Stimulated activated CD4-positive, alpha-beta T cell treated with anti-CD3 and anti-CD28 coated beads, Interleukin-1b, Interleukin-23, amount 100 ng/mL, for 1 hour (primary cell): Measurements from ENCODE around the gene ICAM1.

Source experiments
- DNase-seq, 2 donors: peaks; one replicate each; pipeline ENCODE4 v3.0.0-alpha.2; 2020; ENCODE audit warnings: low read depth in 2 of 2

The ICAM1 gene

DNA sequence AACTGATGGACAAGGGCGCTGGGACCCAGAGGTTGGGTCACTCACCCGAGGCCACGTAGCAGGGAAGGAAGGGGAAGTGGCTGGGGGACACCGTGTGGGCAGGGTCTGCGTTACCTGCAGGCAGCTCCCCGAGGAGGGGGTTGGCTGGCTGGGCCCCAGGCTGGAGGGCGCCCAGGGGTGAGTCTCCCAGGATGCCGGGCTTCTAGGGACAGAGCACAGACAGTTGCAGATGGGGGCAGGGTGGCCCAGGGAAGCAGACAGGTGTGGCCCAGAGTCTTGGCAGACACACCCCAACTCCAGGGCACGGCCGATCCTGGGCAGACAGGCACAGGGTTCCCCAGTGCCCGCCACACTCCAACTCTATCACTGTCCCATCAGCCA lies 50.5 kb downstream of the ICAM1 start:
- DNase-seq, result no peak

DNA sequence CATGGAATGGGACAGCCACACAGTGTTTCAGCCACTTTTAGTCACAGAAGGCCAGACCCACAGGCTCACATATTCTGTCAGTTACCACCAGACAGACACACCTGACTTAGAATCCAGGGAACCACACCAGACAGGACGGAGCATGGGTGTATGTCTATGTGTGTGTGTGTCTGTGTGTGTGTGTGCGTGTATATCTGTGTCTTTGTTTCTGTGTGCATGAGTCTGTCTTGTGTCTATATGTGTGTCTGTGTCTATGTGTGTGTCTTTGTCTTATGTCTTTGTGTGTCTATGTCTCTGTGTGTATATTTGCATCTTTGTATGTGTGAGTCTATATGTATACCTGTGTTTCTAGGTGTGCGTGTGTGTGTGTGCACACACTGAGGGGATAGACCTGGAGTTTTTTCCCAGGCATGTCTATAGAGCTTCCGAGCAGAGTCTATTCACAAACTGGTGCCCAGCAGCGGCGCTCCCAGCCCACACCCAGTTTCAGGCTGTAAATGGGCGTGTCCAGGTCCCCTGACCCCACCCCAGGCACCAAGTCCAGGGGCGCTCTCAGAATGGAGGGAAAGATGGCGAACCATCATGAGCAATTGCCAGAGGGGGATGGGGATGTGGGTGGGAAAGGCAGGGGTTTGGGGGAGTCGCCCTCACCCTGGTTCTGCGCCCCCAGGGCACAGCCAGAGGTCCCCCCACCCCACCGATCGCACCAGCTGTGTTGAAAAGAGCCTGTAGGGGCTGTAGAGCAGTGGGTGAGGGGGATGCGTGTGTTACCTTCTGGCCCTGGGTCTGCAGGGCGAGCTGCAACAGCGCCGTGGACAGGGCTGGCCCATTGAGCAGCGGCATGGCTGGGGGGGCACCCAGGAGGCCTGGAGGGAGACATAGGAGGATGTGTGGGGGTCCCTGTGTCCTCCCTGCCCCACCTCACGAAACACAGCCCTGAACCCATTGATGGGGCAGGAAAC lies 51.2 kb downstream of the ICAM1 start:
- DNase-seq, result no peak

DNA sequence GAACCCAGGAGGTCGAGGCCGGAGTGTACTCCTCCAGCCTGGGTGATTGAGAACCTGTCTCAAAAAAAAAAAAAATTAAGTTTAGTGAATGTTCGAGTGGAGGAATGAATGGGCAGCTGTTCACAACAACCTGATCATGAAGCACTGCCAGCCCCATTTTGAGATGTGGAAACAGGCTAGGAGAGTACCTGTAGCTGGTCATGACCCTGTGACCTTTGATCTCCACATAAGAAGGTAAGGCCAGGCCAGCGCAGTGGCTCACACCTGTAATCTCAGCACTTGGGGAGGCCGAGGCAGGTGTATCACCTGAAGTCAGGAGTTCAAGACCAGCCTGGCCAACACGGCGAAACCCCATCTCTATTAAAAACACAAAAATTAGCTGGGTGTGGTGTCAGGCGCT lies 54.8 kb downstream of the ICAM1 start:
- DNase-seq, result no peak

DNA sequence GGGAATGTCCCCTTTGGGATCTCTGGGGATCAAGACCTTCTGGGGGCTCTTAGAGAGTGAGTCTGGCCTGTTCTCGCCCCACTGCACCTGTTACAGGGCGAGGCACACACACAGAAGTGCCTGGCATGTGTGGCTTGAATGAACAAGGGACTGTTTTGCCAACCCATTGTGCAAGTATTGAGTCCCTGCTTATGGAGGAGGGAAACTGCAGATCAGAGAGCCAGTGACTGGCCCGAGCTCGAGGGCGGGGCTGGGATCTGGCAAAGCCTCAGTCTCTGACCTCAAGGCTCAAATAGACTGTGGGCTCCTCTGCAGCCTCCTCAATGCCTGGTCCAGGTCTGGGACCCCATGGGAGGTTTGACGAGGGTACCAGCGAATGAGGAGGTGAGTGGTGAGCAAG lies 56.9 kb downstream of the ICAM1 start:
- no peak for DNase-seq

DNA sequence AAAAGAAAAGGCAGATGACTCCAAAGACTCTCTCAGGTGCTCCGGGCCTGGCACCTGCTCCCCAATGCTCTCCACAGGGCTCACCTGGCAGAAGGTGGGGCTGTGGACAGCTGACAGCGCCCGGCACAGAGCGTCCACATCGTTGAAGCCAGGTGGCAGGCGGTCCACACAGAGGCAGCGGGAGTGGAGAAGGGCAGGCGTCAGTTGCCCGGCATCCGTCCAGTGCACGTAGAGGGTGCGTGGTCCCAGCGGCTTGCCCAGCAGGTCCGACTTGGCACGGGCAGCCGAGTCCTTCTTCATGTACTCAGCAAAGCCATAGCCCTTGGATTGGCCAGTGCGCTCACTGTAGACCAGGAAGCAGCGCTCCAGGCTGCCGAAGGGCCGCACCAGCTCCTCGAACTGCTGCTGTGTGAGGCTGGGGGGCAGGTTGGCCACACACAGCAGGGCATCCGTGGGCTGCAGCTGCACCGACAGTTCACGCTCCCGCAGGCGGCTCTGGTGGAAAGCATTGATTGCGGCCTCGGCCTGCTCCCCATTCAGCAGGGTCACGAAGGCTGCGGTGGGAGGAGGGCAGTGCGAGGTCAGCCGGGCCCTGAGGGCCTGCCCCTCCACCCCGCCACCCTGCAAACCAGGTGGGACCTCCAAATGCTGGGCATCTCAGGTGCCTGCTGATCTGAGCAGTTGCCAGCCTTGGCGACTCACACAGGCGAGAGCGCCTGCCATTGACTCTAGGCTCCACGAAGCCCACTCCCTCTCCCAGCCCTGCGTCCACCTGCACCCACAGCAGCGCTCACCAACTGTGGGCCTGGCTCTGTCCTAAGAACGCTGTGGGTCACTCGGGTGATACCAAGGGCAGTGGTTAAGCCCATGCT lies 57.9 kb downstream of the ICAM1 start:
- no peak for DNase-seq

DNA sequence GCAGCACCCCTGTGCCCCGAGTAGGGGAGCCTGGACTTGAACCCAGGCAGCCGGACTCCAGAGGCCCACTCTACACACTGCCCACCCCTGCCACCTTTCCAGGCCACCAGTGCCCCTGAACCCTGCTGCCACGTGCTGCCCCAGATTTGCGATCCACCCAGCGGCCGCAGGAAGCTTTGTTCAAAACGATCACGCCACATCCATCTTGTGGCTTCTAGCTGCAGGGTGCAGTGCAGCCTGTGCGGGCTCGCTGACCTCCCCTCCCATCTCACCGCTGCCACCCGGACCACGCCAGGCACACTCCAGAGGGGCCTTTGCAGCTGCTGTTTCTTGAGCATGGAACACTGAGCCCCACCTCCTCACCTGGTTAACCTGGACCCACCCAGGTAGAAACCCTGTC lies 58.6 kb downstream of the ICAM1 start:
- DNase-seq, result no peak

DNA sequence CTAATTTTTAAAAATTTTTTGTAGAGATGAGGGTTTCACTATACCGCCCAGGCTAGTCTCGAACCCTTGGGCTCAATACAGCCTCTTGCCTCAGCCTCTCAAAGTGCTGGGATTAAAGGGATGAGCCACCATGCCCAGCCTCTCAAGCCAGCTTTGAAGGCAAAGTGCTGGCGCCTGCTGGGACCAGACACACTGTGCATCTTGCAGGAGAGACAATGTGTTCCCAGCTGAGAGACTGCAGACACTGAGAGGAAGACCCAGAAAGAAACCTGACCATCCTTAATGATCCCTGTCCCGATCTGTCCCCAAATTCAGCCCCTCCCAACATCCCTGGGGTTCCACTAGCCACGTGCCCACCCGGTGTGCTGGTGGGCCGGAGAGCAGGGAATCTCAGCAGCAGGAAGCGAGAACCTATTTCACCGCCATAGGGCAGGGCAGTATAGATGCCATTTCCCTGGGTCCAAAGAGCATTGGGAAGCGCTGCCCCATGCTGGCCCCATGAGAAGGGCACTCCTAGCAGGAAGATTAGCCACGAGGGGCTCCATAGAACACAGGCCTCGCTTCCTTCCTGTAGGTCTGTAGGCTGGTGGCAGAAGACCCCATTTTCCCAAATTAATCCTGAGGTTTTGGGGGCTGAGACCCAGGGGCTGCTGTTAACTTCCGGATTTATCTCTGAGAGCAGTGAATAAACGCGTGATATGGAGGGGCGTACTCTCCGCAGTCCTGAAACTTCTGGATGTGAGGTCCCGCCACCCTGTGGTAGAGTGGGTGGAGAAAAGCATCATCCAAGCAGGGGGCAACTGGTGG lies 61.4 kb downstream of the ICAM1 start:
- DNase-seq, result no peak

DNA sequence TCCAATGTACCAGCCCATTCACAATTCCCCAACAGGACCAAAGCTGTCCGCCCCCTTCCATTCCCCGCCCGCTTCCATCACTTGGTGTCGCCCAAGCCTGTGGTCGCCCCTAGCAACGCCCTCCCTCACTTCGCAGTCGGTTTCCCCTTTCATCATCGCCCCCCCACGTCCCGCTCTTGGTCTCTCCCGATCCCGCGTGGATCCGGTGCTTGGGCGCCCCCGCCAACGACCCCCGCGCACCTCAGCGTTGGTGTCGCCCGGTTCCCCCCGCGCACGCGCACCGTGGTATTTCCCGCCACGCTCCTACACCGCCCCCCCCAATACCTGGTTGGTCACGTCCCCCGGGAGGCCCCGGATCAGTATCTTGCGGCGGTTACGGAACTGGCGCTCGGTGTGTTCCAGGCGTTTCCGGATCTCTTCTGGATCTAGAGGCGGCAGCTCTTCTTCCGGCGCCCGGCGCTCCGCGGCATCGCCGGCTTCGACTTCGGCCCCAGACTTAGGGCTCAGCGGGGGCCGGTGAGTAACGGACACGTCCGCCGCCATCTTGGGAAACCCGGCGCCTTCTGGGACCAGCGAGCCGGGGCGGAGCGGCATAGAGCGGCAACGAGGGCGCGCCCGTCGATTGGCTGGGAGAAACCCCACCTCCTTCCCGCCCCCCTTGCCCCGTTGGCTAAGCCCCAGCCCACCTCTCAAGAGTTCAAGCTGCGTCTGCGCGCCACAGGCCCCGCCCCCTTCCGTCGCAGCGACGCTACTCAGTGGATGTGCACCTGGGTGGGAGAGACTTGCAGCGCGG lies 62.2 kb downstream of the ICAM1 start, which contains the start of gene RAVER1:
Gene RAVER1 (minus strand): TSS at position 565 of the 793 bp plus-strand sequence. CDS start 22 bp downstream, at position 543.
- peak; percentile 97 for DNase-seq

DNA sequence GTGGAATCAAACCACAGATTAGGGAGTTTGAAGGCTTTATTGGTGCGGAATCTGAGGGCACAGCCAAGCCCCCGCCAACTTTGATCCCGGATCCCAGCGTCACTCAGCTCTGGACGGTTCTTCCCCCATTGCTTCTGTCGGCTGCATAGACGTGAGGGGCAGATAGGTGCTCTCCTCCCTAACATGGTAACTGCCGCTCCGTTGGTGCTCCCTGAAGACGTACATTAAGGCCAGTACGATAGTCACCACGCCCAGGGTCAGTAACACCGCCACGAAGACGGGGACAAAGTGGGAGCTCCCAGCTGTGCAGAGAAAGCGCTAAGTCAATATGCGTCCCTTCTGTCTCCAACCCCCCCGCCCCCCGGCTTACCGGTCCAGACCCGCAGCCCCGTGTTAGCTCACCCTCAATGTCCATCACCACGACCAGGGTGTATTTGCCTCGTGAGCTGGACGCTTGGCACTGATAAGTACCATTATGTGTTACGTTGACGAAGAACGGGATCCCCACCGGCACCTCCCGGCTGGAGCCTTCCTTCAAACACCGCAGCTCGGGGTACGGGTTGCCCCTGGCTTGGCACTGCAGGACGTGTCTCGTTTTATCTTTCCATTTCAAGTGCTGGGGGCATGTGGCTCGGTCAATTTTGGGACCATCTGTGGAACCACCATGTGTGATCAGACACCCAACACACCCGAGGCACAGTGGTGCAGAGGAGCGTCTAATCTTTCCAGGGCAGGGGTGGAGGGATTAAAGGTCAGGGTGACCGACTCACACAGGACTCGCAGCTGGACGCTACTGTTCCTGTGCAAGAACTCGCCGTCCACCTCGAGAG lies 63.1 kb downstream of the ICAM1 start:
- DNase-seq, result no peak

DNA sequence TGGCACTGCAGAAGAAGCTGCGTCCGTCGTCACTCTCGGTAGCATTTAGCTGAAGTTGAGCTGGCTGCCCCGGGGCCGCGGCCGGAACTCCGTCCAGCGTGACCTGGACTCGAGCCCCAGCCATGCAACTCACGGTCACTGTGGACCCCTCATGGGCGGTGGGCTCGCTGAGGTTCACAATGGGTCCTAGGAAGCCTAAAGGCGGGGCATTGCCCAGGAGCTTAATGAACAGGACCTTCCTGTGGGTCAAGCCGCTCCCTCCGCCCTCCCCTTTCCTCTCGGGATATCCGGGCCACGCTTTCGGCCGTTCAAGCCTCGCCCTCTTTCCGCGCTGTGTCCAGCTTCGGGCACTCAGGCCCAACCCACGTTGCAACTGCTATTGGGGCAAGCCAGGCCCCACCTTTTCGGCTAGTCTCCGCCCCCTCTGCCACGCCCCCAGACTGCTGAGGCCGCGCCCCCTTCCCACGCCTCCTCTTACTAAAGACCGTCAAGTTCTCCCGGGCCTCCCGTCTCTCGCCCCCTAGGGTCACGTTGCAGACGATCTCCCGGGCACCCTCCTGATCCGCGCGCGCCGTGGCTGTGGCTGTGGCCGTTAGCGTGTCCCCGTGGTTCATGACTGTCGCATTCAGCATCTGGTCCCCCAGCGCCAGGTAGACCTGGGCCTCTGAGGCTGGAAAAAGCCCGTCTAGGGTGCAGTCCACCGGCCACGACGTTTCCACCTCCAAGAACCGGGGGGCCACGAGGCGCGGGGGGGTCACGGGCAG lies 63.9 kb downstream of the ICAM1 start:
- DNase-seq, result peak in 1 of 2 donors; percentile 26

DNA sequence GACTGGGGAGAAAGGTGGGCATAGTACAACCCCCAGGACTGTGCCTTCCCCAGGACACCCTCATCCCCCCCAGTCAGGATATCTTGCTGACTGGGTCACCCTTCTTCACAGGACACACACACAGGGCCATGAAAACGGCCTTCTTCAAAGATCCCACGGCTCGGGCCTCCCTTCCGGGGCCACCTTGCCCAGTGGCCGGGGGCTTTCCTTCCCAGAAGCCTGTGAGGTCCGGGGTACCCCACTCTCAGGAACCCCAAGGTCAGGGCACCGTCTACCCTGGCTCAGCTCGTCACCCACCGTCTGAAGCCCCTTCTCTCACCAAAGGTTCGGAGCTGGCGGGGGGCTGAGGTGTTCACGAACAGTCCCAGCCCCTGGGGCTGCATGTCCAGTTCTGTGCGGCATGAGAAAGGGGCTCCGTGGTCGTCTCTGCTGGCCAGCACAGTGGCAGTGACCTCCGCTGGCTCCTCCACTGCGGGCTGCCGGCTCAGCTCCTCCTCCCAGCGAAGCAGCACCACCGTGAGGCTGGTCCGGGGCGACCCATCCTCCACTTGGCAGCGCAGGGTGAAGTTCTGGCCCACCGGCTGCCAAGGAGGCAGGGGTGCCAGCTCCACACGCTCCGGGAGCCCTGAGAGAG lies 64.5 kb downstream of the ICAM1 start:
- DNase-seq, result no peak
